ENCODE measurements around the gene ADGRG1. TPM values are rescaled to one million over a fixed set of nuclear protein-coding genes. Genes with fewer than 3 reads are reported as not detected.

ADGRG1 gene
- total RNA-seq, 1 donor from 2014 or later, result 6.4 TPM

DNA sequence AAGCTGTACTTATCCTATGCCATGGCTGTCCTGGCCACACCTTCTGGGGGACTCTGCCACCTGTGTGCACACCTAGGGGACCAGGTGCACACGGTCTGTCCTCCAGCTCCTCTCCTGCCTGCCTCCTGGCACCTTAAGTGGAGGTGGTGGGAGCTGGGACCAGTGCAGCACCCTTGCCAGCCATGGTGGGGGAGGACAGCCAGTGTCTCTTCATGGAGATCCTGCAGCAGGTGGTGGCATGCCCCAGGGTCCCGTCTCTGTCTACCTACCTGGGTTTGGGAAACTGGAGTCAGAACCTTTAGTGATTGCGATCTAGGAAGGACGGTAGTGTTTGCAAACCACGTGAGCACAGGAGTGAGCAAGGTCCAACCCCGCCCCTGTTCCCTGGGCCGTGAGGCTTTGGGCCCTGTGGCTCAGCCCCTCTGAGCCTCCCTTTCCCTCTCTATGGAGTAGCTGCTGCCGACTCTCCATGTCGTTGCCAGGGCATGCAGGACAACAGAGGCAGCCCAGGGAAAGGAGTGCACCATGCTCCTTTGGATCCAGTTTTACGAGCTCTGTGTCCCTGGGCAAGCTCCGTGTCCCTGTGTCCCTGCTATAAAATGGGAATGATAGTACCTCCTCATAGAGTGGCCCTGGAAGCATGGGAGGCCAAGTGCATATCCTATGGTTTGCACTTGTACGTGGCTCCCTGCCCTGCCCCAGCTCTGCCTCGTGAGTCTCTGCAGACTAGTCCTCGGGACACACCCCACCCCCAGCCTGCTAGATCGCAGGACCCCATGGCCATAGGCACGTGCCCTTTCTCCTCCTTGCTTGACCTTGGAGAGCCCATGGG is 7.1 kb downstream of the ADGRG1 start:
- no peak overlapping the region for H3K27ac Mint-ChIP-seq
- H3K4me3 Mint-ChIP-seq, result no peak overlapping the region
- no peaks in the 10 kb centered on the region for H3K36me3 Mint-ChIP-seq (ENCODE audit: low read depth)
- H3K4me1 Mint-ChIP-seq (ENCODE audit: low read depth), result peaks cover 8% of the 10 kb centered on the region
- no peaks in the 10 kb centered on the region for H3K9me3 Mint-ChIP-seq
- peaks cover 25% of the 10 kb centered on the region for H3K27me3 Mint-ChIP-seq (ENCODE audit: insufficient read depth)
- intact Hi-C loops (cut with micrococcal nuclease), result no loop called here
- no peak for DNase-seq (ENCODE audit: low spot score)

DNA sequence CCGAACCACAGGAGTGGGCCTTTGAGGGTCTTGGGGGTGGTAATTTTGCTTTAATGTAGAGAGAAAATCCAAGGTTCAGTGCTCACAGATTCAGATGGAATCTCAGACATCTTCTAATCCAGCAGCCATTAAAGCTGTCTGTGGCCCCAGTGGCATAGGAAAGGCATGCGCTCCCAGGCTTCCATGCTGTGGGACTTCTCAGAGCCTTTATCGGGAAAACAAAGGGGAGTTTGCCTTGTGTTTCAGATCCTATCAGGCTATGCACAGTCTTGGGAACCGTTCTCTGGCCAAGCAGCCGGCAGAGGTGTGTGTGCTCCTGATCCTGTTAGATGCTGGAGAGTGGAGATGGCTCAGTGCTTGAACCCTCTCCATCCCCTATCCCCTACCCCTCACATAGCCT is 7.8 kb downstream of the ADGRG1 start:
- Mint-ChIP-seq H3K36me3 (ENCODE audit: low read depth) (no peaks in the 10 kb centered on the region), H3K4me3 (no peak overlapping the region), H3K9me3 (no peaks in the 10 kb centered on the region), H3K4me1 (ENCODE audit: low read depth) (peaks cover 4% of the 10 kb centered on the region), H3K27me3 (ENCODE audit: insufficient read depth) (peaks cover 26% of the 10 kb centered on the region), H3K27ac (no peak overlapping the region)
- no peak for DNase-seq (ENCODE audit: low spot score)
- intact Hi-C loops (cut with micrococcal nuclease), result no loop called here

DNA sequence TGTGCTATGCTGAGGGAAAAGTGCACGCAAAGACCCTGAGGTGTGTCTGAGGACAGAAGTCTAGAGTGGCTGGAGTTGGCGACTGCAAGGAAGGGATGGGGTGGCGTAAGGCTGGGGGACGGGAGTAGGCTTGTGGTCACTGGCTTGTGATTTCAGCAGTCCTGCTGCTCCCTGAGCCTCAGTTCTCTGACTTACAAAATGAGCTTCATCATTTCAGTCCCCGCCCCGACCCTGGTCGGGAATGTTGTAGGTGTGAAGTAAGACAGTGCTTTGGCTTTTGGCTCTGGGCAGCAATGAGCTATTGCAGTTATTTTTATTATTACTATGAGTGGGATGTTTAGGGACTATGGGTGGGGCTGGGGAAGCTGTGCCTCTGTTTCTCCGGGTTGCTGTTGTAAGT is 8.6 kb downstream of the ADGRG1 start:
- Mint-ChIP-seq H3K27ac (no peak overlapping the region), H3K4me3 (no peak overlapping the region), H3K9me3 (no peaks in the 10 kb centered on the region), H3K36me3 (ENCODE audit: low read depth) (no peaks in the 10 kb centered on the region), H3K4me1 (ENCODE audit: low read depth) (peaks cover 4% of the 10 kb centered on the region), H3K27me3 (ENCODE audit: insufficient read depth) (peaks cover 26% of the 10 kb centered on the region)
- intact Hi-C loops (cut with micrococcal nuclease), result no loop called here
- DNase-seq (ENCODE audit: low spot score), result no peak

DNA sequence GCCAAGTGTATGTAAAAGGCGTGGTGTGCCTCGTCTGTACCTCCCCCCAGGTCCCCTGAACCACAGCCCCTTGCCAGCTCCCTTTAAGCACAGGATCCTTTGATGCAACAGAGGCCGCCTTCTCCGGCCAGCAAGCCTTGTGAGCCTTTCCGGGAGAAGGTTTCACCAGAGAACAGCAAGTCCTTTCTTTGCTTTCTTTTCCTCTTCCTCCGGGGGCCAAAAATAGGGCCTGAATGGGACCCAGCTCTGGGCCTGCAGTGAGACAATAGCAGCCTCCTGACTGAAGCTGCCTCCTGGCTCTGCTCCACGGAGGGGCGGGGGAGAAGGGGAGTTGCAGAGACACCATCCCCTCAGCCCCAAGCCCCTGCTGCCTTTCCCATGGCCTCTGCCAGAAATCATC is 9.0 kb downstream of the ADGRG1 start:
- intact Hi-C loops (cut with micrococcal nuclease), result no loop called here
- Mint-ChIP-seq H3K27me3 (ENCODE audit: insufficient read depth) (peaks cover 26% of the 10 kb centered on the region), H3K4me1 (ENCODE audit: low read depth) (peaks cover 4% of the 10 kb centered on the region)

DNA sequence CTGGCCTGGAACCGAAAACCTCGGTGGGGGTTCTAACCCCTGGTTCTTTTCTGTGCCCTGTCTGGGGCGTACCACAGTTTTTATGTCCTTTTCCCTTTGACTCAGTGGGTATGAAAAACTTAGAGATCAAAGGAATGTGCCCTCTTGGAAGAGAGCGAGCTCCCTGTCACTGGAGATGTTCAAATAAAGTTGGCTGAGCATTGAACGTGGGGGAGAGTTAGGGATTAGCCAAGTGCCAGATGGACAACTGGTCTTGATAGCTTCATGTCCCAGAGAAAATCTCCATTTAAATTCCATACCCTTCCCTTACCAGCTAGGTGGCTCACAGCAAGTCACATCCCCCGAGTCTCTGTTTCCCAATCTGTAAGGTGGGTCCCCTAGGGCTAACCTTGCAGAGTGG is 9.5 kb downstream of the ADGRG1 start:
- no peak overlapping the region for H3K4me3 Mint-ChIP-seq
- peaks cover 26% of the 10 kb centered on the region for H3K27me3 Mint-ChIP-seq (ENCODE audit: insufficient read depth)
- no peaks in the 10 kb centered on the region for H3K9me3 Mint-ChIP-seq
- intact Hi-C loops (cut with micrococcal nuclease), result no loop called here
- no peak overlapping the region for H3K27ac Mint-ChIP-seq
- no peak for DNase-seq (ENCODE audit: low spot score)
- peaks cover 4% of the 10 kb centered on the region for H3K4me1 Mint-ChIP-seq (ENCODE audit: low read depth)
- H3K36me3 Mint-ChIP-seq (ENCODE audit: low read depth), result no peaks in the 10 kb centered on the region

More for the DNA sequence above, 9.0 kb downstream of the ADGRG1 start:
- Mint-ChIP-seq H3K27ac (no peak overlapping the region), H3K9me3 (no peaks in the 10 kb centered on the region), H3K36me3 (ENCODE audit: low read depth) (no peaks in the 10 kb centered on the region), H3K4me3 (no peak overlapping the region)
- DNase-seq (ENCODE audit: low spot score), result no peak

DNA sequence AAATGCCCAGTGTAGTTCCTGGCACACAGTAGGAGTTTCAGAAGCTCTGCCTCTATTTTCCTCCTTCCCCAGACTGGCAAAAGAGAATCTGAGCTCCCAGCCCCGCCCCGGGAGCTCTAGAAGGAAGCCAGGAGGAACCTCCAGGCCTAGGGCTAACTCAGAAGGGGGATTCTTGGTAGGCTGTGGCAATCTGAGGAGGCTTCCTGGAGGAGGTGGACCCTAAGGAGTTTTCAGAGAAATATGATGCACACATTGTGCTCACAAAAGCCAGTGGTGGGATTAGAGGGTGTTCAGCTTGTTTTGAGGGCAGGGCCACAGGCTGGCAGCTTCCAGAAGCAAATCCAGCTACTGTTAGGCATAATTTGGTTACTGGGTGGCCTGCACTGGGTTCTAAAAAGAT is 10.0 kb downstream of the ADGRG1 start:
- peaks cover 26% of the 10 kb centered on the region for H3K27me3 Mint-ChIP-seq (ENCODE audit: insufficient read depth)
- no peak overlapping the region for H3K27ac Mint-ChIP-seq
- no peaks in the 10 kb centered on the region for H3K9me3 Mint-ChIP-seq
- intact Hi-C loops (cut with micrococcal nuclease), result no loop called here
- H3K4me3 Mint-ChIP-seq, result no peak overlapping the region
- no peaks in the 10 kb centered on the region for H3K36me3 Mint-ChIP-seq (ENCODE audit: low read depth)
- peaks cover 4% of the 10 kb centered on the region for H3K4me1 Mint-ChIP-seq (ENCODE audit: low read depth)
- DNase-seq (ENCODE audit: low spot score), result no peak

GRCh38 chr16:57639172-57639887 is 10.9 kb downstream of the ADGRG1 start:
- Mint-ChIP-seq H3K4me1 (ENCODE audit: low read depth) (peaks cover 4% of the 10 kb centered on the region), H3K36me3 (ENCODE audit: low read depth) (no peaks in the 10 kb centered on the region), H3K4me3 (no peak overlapping the region), H3K27me3 (ENCODE audit: insufficient read depth) (peaks cover 26% of the 10 kb centered on the region), H3K9me3 (no peaks in the 10 kb centered on the region), H3K27ac (no peak overlapping the region)
- no peak for DNase-seq (ENCODE audit: low spot score)
- intact Hi-C loops (cut with micrococcal nuclease), result no loop called here

DNA sequence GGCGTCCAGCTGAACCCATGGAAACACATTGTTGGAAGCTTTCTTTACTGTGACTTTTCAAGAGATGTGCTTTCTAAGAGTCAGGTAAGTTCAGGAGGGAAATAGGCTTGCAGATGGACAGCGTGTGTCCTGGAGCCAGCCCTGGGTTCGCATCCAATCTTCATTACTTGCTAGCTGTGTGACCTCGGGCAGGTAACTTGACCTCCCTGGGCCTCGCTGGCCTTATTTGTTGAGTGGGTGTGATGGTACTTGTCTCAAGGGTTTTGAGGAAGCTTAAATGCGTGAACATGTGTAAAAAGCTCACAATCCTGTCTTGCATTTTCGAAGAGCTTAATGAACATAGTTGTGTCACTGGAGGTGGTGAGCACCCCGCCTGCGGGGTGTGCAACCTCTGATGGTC is 11.8 kb downstream of the ADGRG1 start:
- Mint-ChIP-seq H3K4me1 (ENCODE audit: low read depth) (peaks cover 4% of the 10 kb centered on the region), H3K9me3 (no peaks in the 10 kb centered on the region), H3K27ac (no peak overlapping the region), H3K36me3 (ENCODE audit: low read depth) (no peaks in the 10 kb centered on the region), H3K27me3 (ENCODE audit: insufficient read depth) (peaks cover 26% of the 10 kb centered on the region), H3K4me3 (no peak overlapping the region)
- DNase-seq (ENCODE audit: low spot score), result no peak
- intact Hi-C loops (cut with micrococcal nuclease), result no loop called here

- Mint-ChIP-seq H3K9me3 (no peaks in the 10 kb centered on the region), H3K4me1 (ENCODE audit: low read depth) (peaks cover 4% of the 10 kb centered on the region), H3K27ac (no peak overlapping the region), H3K4me3 (no peak overlapping the region), H3K36me3 (ENCODE audit: low read depth) (no peaks in the 10 kb centered on the region), H3K27me3 (ENCODE audit: insufficient read depth) (peaks cover 26% of the 10 kb centered on the region)
- DNase-seq (ENCODE audit: low spot score), result no peak
- intact Hi-C loops (cut with micrococcal nuclease), result no loop called here
Measured at GRCh38 chr16:57640612-57641011, 12.2 kb downstream of the ADGRG1 start.

DNA sequence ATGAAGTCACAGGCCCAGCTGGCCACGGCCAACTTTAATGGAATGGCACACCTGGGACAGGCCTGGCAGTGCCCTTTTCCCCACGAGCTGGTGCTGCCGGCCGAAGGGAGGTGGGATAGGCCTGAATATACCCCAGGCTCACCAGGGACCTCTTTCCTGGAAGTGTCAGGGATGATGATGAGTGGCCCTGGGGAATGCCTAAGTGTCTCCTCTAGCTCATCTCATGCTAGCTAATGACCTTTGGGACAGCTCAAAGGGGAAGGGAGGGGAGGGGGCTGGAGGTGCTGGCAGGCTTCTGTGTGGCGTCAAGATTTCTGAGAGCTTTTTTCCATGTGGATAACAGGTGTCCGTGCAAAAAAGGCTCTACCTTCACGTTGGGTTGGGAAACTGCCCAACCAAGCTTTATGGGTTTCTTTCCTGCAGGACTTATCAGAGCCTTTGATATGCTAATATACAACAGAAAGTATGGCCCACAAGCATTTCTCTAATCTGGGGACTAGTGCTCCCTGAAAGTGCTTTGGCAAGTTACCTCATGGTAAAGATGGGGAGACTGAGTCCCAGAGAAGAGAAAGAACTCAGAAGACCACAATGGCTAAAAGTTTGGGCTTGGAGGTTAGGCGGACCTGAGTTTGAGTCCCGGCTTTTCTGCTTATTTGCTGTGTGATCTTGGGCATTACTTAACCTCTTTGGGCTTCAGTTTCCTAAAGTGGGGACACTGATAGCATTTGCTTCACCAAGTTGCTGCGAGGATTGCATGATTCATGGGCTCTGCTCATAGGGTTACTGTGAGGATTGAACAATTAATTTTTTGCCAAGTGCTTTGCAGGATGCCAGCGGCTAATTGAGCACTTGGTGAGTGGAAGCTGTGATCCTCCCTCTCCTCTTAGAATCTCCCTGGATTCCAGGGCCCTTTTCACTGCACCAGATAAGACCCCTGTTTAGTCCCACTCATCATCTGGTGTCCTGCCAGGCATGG is 14.0 kb downstream of the ADGRG1 start:
- H3K27ac Mint-ChIP-seq, result no peak overlapping the region
- DNase-seq (ENCODE audit: low spot score), result no peak
- H3K9me3 Mint-ChIP-seq, result no peaks in the 10 kb centered on the region
- peaks cover 14% of the 10 kb centered on the region for H3K27me3 Mint-ChIP-seq (ENCODE audit: insufficient read depth)
- peaks cover 7% of the 10 kb centered on the region for H3K4me1 Mint-ChIP-seq (ENCODE audit: low read depth)
- intact Hi-C loops (cut with micrococcal nuclease), result no loop called here
- no peak overlapping the region for H3K4me3 Mint-ChIP-seq
- H3K36me3 Mint-ChIP-seq (ENCODE audit: low read depth), result no peaks in the 10 kb centered on the region

- Mint-ChIP-seq H3K4me1 (ENCODE audit: low read depth) (peaks cover 14% of the 10 kb centered on the region), H3K4me3 (no peak overlapping the region), H3K27ac (no peak overlapping the region), H3K36me3 (ENCODE audit: low read depth) (no peaks in the 10 kb centered on the region), H3K9me3 (no peaks in the 10 kb centered on the region), H3K27me3 (ENCODE audit: insufficient read depth) (peaks cover 10% of the 10 kb centered on the region)
- no peak for DNase-seq (ENCODE audit: low spot score)
- intact Hi-C loops (cut with micrococcal nuclease), result no loop called here
Measured at GRCh38 chr16:57643147-57643874, 14.9 kb downstream of the ADGRG1 start.

DNA sequence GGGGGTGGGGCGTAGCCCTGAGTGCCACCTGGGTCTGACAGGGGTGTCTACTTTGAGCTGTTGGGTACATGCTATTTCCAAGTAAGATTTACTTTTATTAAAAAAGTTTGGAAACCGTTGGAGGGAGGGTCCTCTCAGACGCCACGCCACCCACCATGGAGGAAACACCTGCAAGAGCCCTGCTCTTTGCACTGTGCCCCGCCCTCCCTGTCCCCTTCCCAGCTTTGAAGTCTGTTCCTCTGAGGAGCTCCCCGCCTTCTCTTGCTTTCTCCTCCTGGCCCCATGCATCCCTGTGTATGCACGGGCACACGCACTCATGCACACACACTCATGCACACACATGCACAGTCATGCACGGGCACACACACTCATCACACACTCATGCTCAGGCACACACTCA is 15.5 kb downstream of the ADGRG1 start:
- H3K4me3 Mint-ChIP-seq, result no peak overlapping the region
- H3K36me3 Mint-ChIP-seq (ENCODE audit: low read depth), result no peaks in the 10 kb centered on the region
- H3K27me3 Mint-ChIP-seq (ENCODE audit: insufficient read depth), result peaks cover 7% of the 10 kb centered on the region
- intact Hi-C loops (cut with micrococcal nuclease), result no loop called here
- DNase-seq (ENCODE audit: low spot score), result no peak
- peaks cover 17% of the 10 kb centered on the region for H3K4me1 Mint-ChIP-seq (ENCODE audit: low read depth)
- H3K27ac Mint-ChIP-seq, result no peak overlapping the region
- no peaks in the 10 kb centered on the region for H3K9me3 Mint-ChIP-seq

Measured in activated T-helper 1 cell treated with anti-CD3 and anti-CD28 coated beads, Interleukin-12 subunit alpha, Interleukin-12 subunit beta, Interleukin-2, Interleukin-4 antibody, amounts not matched to agents 30 ng/mL and 10 ng/mL and 1 ng/mL, durations not matched to agents 14 hours and 24 hours and 36 hours (primary cell).